Activated CD4-positive, alpha-beta T cell treated with anti-CD3 and anti-CD28 coated beads, Interleukin-10, Interleukin-2, amounts not matched to agents 100 ng/mL and 50 ng/mL, durations not matched to agents 16 hours and 8 hours (primary cell): Measurements from ENCODE around the gene GPR18.
"Not testable (repeated sequence)": the region's sequence is repeated elsewhere in the genome, so short reads cannot be mapped to it uniquely, and the experiment has no call there.

ENCODE experiments used
- DNase-seq: peaks from one replicate; pipeline ENCODE4 v3.0.0-alpha.2; 2020

Gene GPR18

DNA sequence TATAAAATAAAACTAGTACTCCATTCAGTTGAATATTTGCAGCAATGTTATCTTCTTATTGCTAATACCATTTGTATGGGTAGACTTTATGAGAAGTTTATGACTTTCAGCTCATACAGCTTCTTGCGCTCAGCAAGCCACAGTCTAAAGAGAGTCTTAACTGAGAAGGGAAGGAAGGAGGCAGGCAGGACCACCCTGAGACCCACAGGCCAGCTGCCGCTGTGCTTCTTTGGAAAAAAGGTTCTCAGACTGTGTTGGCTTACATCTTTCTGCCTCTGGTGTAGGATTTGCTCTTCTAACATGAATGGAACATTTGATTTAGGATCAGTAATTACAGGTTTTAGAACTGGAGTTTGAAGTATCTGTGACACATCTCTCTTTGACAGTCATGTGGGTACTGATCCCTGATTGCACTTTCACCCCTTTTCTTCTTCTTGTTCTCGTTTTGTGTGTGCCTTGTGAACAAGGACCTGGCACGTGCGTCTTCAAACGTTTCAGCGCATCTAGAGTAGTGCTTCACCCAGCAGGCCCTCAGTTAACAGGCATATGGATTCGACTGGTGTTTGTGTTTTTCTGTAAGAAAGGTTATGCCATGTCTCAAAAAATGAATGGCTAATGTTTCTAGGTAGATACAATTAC lies 7.1 kb upstream of the GPR18 start:
- peak; percentile 78 for DNase-seq

DNA sequence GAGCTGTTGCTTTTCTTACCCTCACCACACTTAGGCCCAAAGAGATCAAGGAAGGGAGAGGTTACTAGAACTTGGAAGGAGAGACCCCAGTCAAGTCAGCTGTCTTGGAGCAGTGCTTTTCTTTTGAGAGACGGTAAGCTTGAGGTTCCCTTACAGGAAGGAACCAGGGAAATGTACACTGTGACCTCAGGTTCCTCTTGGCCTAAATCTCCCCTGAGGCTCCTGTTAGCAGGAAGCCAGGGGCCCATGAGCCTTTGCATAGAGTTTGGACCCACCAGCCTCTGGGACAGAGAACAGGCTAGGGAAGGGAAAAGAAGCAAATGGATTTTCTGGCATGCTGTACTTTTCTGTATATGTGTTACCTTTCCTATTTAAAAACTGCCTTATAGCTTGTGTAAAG lies 5.9 kb upstream of the GPR18 start:
- DNase-seq: no peak

- DNase-seq: no peak
These were observed 5.1 kb upstream of the GPR18 start for GRCh38 chr13:99263126-99263785.

DNA sequence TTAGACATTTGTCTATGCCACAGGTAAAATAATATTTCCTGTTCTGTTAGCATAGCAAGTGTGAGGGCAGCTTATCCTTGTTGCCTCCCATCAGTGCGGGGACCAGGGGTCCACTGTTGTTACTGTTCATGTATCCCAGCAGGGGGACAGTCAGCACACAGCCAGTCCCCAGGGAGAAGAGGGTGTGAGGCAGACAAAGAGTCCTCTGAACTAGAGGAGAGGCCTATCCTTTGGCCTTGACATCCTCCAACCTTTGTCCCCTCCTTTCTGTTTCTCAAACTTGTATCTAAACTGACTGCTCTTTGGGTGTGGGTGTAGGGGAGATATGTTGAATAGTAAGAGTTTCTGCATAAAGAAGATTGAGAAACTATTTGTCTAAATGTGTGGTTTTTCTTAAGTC lies 2.9 kb upstream of the GPR18 start:
- no peak for DNase-seq

GRCh38 chr13:99260216-99260615 lies 2.0 kb upstream of the GPR18 start:
- DNase-seq: no peak

- DNase-seq: peak; percentile 56
These were observed 767 bp upstream of the GPR18 start for GRCh38 chr13:99258946-99259345.

- DNase-seq: no peak
These were observed 888 bp downstream of the GPR18 start for GRCh38 chr13:99257291-99257690.

GRCh38 chr13:99256709-99257108 lies 1.5 kb downstream of the GPR18 start:
- DNase-seq: no peak

DNA sequence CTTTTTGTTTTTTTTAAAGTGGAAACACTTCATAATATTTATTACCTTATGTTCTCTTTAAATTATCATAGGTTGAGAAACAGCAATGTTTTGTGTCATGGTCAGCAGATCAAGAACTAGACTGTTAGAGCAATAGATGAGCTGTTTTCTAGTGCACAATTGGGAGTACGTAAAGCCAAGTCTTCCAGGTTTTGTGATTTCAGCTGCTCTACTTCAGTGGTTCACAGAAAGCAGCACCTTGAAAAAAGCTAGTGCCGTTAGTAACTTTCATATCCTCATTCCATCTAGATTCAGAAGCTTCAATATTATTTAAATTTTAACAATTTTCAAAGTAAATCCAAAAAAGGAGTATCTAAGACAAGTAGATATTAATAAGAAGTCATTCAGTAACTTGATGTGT lies 1.9 kb downstream of the GPR18 start:
- DNase-seq: no peak

- no peak for DNase-seq
These were observed 2.9 kb downstream of the GPR18 start for GRCh38 chr13:99255271-99255670.

- DNase-seq: no peak
These were observed 3.3 kb downstream of the GPR18 start for GRCh38 chr13:99254830-99255229.

GRCh38 chr13:99251921-99252320 lies 6.3 kb downstream of the GPR18 start:
- DNase-seq: no peak

DNA sequence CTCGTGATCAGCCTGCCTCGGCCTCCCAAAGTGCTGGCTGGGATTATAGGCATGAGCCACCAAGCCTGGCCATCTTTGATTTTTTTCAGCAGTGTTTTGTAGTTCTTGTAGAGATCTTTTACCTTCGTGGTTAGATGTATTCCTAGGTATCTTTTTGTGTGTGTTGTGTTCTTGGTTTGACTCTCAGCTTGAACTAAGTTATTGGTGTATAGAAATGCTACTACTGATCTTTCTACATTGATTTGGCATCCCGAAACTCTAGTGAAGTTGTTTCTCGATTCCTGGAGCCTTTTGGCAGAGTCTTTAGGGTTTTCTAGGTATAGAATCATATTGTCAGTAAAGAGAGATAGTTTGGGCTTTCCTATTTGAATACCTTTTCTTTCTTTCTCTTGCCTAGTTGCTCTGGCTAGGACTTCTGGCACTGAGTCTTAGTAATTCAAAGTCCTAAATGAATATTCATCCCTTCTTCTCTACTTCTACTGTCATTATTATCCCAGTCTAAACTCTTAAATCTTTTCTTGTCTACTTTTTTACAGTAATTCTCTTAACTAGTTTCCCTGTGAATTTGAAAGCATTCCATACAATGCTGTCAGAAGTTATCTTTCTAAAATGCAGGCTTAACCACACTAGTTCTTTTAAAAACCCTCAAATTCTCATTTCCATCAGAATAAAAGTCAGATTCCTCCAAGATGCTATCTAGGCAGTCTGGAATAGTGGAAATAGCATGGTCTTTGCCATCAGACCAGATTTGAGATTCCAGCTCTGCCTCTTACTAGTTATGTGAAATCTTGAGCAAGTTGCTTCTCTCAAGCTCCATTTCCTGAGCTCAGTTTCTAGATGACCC lies 7.0 kb downstream of the GPR18 start:
- peak; percentile 81 for DNase-seq

DNA sequence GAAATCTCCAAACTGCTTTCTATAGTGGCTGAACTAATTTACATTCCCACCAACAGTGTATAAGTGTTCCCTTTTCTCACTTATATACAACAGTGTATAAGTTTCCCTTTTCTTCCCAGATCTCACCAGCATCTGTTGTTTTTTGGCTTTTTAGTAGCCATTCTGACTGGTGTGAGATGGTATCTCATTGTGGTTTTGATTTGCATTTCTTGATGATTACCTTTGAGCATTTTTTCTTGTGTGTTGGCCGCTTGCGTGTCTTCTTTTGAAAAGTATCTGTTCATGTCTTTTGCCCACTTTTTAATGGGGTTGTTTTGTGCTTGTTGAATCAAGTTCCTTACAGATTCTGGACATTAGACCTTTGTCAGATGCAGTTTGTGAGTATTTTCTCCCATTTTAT lies 8.6 kb downstream of the GPR18 start:
- not testable (repeated sequence) for DNase-seq

DNA sequence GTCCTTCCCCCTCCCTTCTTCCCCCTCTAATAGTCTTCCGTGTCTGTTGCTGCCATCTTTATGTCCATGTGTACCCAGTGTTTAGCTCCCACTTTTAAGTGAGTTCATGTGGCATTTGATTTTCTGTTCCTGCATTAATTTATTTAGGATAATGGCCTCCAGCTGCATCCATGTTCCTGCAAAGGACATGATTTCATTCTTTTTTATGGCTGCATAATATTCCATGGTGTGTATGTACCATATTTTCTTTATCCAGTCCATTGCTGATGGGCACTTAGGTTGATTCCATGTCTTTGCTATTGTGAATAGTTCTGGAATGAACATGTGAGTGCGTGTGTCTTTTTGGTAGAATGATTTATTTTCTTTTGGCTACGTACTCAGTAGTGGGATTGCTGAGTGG lies 9.0 kb downstream of the GPR18 start:
- not testable (repeated sequence) for DNase-seq

DNA sequence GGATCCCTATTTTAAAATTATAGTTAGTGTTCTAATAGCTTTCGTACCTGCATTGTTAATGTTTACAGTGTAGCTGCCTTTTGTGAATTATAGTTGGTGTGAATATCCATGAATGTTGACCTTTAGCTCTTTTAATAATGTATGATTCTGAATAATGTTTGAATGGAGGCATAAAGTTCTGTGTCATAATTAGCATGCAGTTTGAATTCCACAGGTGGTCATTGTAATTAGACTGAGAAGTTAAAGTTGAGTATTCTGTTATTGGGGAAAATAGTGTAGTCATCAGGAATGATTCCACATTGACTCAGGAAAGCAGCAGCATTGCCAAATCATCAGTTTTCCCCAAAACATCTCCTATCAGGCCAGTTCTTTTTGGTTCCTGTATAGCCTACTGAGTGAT lies 12.1 kb downstream of the GPR18 start:
- DNase-seq: no peak

GRCh38 chr13:99237981-99238662 lies 20.1 kb downstream of the GPR18 start:
- DNase-seq: peak; percentile 74

DNA sequence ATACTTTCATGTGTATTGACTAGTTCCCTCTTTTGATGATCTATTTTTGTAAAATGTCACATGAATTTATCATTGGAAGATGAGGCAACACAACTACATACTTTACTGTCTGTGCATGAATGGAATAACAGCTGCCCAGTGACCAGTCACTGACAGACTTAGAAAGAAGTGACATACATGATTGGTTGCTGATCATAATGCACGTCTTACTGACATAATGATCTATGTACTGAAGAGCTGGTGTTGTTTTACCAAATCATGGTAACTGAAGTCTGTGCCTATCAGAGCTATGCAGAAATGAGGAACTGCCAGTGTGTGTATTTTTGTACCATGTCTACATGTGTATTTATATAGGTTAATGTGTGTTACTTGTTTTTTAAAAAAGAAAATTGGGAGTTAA lies 26.5 kb downstream of the GPR18 start:
- no peak for DNase-seq

DNA sequence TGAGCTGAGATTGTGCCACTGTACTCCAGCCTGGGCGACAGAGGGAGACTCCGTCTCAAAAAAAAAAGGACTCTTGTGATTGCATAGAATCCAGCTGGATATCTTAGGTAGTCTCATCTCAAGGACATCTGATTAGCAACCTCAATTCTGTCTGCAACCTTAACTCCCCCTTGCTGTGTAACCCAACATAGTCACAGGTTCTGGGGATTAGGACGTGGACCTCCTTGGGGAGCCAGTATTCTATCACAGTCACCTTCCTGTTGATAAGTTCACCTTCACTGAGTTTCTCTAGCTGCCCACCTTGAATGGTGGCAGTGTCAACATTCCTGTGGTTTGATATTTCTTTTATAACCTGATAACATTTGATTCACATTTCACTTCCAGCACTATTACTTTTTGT lies 27.2 kb downstream of the GPR18 start:
- DNase-seq: no peak

- not testable (repeated sequence) for DNase-seq
These were observed 27.6 kb downstream of the GPR18 start for GRCh38 chr13:99230588-99230987.

DNA sequence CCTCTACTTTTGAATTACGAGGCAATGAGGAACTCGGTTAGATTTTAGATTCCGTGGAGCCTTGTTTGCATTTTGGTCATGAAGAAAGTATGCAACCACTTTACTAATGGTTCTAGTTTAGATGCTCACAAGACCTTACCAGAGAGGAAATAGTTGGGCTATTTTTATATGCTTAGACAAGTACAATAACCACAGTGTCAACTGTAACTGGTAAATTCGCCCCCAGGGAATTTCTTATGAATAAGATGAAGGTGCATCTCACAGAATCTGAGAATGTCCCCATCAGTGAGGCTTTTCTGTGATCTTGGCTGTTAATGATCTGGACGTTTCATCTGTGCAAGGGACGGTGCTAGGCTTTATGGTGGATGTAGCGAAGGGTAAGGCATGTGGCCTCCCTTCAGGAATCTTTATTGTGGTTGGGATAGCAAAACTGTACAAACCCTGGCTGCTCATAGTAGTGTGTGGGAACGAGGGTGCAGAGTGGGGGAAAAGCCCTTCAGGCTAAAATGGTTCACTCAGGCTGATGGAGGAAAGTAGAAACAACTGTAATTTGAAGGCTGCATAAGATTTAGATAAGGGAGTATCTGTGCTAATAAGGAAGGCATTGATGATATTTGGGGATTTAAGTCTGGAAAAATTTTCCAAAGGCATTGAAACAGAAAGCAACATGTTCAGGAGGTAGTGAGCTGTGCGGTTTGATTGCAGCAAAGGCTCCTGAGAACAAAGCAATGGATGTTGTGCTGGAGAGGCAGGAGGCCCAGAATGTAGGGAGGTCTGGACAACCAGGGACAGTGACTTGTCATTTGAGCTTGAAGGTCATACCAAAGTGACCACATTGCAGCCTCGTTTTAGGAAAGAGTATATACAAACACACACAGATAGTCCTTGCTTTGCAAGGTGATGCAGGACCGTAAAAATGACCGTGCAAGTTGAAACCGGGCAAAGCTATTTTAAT lies 29.2 kb downstream of the GPR18 start:
- peak; percentile 67 for DNase-seq
